SK-MEL-5 (cell line): ENCODE data around the gene ANKRD52. TPM values are rescaled to one million over a fixed set of nuclear protein-coding genes. Genes with fewer than 3 reads are reported as not detected.
"Not testable (repeated sequence)": the region's sequence is repeated elsewhere in the genome, so short reads cannot be mapped to it uniquely, and the experiment has no call there.

Experiments used
- DNase-seq: peaks from one replicate; pipeline ENCODE4 v3.0.0-alpha.2; 2016; ENCODE audit warnings: low read depth, low spot score
- in situ Hi-C: cut with HindIII; loops from 2 replicates; pipeline ENCODE4 v1.10.0; 2016; ENCODE audit warnings: low sequenced_read_pairs, high pct_unique_total_duplicates, low pct_unique_long_range_greater_than_20kb
- polyA plus RNA-seq, 2 experiments: library from polyadenylated mRNA; depleted of rRNA; stranded (reverse); fragments of >200 nt; gene quantifications; 2 replicates each; pipeline ENCODE4 v1.2.3, GENCODE V29; 2015
- total RNA-seq: library from RNA; depleted of rRNA; stranded (reverse); fragments of >200 nt; shearing (Covaris generic); gene quantifications from 2 replicates; pipeline ENCODE4 v1.2.3, GENCODE V29; 2014; rRNA removed

The ANKRD52 gene
- 13.5 and 14.7 TPM in 2 replicates for total RNA-seq
- 43.4 and 58.3 TPM in 2 replicates for polyA plus RNA-seq (2015; cell fraction: cytosol; rRNA removed)
- polyA plus RNA-seq (2015; cell fraction: nucleus; rRNA removed), result 54.3 and 55.0 TPM in 2 replicates

DNA sequence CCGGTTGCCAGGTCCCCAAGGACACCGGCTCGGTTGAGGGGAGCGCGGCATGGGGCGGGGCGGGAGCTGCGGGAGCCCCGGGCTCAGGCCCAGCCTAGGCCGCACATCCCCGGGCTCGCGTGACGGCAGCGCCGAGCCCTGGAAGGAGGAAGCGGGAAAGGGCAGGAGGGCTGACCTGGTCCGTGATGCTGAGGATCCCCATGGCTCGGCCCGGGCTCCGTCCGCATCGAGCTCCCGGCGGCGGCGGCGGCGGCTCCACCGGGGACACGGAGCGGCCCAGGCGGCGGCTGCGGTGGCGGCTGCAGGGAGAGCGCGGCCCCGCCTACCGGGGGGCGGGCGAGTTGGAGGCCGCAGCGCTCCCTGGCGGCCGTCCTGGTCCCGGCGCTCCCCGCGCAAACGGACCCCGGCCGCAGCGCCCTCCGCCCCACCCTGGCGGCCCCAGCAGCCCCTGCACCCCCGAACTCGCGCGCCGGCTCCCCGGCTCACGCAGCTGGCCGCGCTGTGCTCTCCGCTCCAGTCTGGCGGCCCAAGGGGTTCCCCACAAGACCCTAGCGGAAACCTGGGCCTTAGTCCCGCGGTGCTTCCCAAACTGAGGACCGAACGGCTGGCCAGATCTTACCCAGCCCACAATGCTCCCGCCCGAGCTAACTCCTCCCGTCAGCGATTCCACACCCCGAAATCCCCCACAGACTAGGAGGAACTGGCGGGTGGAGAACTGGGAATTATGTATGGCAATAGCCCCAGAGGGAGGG is at the start of gene ANKRD52:
Gene ANKRD52 (minus strand): TSS at position 317 of the 752 bp plus-strand sequence. CDS start 115 bp downstream, at position 202.
- DNase-seq, result peak; percentile 66
- in situ Hi-C loops, result no loop called here

DNA sequence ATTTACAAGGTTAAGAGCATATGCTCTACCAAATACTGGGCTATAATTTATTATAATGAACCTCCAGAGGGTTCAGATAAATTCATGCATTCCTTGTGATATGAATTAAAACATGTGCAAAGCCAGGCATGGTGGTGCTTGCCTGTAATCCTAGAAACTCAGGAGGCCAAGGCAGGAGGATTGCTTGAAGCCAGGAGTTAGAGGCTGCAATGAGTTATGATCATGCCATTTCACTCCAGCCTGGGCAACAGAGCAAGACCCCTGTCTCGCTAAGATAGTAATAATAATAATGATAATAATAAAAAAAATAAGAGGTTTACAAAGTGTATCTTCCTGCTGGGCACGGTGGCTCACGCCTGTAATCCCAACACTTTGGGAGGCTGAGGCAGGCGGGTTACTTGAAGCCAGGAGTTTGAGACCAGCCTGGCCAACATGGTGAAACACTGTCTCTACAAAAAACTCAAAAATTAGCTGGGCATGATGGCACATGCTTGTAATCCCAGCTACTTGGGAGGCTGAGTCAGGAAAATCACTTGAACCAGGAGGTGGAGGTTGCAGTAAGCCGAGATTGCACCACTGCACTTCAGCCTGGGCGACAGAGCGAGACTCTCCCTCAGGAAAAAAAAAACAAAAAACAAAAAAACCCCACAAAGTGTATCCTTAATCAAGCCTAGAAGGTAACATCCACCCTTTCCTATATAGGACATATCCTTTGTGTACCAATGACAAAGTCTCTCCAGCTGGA is 49.2 kb upstream of the ANKRD52 start:
- in situ Hi-C loops, result no loop called here
- no peak for DNase-seq

DNA sequence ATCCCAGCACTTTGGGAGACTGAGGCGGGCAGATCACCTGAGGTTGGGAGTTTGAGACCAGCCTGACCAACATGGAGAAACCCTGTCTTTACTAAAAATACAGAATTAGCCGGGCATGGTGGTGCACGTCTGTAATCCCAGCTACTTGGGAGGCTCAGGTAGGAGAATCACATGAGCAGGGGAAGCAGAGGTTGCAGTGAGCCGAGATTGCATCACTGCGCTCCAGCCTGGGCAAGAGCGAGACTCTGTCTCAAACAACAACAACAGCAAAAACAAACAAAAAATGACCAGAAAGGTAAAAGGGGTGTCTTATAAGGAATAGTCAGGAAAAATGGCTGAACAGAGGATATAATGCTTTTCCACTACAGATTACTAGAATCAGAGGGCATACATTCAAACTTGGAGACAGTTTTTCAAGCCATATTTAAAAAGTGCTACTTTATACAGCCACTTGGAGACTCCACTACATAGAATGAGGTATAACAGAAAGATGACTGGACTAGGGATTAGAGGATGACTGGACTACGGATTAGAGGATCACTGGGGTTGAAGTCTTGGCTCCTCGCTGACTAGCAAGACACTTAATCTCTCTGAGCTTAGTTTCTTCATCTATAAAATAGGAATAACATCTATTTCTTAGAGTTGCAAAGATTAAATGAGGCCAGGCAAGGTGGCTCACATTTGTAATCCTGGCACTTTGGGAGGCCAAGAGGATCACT is 46.8 kb upstream of the ANKRD52 start:
- DNase-seq, result no peak
- in situ Hi-C loops, result no loop called here

- in situ Hi-C loops, result no loop called here
- DNase-seq, result no peak
These were observed 46.1 kb upstream of the ANKRD52 start for GRCh38 chr12:56304276-56304675.

DNA sequence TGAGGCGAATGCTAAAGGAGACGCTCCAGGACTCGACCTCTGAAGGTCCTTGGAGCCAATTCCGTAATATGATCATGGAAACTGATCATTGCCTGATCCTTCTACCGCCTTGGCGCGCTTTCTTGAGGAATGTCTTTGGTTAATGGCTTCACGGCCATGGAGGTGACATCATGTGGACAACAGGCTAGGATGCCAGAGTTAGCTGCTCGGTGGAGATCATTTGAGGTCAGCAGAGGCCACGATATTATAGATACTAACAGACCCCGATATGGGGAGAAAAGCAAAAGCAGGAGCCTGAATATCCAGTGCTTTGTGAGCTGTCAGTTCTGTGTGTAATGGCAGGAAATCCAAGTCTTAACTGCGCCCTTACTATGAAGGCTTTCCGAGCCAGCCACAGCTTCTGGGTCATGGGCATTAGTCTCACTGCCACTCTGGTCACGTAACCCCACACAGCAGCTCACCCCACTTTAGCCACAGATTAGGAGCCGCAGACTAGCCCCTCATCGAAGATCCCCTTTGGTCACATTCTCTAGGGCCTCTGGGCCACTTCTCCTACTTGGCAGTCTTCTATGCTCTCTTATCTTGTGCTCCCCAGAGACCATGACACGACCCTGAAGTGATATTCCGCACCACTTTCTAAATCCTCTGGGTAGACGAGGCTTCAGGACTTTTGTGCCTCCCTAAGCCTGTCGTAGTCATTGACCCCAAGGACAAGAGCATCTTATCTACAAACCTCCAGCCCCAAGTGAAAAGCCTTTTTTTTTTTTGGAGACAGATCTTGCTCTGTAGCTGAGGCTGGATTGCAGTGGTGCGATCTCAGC is 42.7 kb upstream of the ANKRD52 start:
- in situ Hi-C loops, result no loop called here

DNA sequence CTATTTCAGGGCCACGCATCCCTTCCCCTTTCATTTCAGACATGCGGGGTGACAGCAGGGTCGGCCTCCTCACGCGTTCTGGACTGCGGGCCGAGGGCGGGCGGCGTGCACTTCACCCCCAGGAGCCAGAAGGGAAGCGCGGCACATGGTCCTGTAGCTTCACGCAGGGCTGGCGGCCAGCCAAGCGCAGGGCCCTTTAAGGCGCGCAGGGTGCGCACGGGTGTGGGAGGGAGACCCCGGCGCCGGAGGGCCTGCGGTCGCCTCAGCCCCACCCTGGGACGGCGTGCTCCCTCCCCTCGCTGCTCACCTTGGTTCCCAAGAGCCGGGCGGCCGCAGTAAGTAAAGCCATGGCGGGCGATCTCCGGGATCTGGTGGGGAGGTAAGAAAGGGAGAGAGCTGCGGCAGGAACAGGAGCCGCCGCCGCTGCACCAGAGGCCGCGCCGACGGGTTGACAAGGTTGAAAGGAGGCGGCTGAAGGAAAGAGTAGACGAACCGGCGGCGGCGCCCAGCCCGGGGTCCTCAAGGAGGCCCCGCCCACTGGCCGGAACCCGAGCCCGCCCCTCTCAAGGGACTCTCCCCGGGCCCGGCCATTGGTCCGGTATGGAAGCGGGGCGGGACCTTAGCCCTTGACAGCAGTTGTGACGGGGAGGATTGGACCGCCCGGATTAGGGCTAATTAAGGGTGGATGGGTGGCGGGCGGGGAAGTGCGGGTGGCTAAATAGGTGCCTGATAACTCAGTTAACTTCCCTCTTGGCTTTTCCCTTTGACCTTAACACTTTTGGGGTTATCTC is 41.9 kb upstream of the ANKRD52 start, which contains the start of gene CS:
Gene CS (minus strand): TSS at position 478 of the 791 bp plus-strand sequence. CDS start 129 bp downstream, at position 349.
- in situ Hi-C loops, result no loop called here

More for the DNA sequence above, 42.7 kb upstream of the ANKRD52 start:
- no peak for DNase-seq

GRCh38 chr12:56299308-56299852 is 41.2 kb upstream of the ANKRD52 start:
- in situ Hi-C loops, result no loop called here
- peak; percentile 43 for DNase-seq

More for the DNA sequence above, 41.9 kb upstream of the ANKRD52 start, which contains the start of gene CS:
- DNase-seq, result peak; percentile 98

DNA sequence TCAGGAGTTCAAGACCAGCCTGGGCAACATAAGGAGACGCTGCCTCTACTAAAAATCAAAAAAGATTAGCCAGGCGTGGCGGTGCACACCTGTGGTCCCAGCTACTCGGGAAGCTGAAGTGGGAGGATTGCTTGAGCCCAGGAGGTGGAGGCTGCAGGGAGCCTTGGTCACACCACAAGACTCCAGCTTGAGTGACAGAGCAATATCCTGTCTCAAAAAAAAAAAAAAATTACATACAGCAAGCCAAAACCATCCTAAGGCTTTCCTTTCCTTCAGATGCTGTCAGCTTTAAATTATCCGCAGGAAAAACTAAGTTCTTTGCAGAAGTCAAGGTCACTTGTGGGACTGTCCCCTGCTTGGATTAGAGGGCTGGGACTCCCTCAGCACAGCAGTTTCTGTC is 40.6 kb upstream of the ANKRD52 start:
- DNase-seq, result no peak
- in situ Hi-C loops, result no loop called here

- no peak for DNase-seq
- in situ Hi-C loops, result no loop called here
These were observed 39.2 kb upstream of the ANKRD52 start for GRCh38 chr12:56297400-56297799.

DNA sequence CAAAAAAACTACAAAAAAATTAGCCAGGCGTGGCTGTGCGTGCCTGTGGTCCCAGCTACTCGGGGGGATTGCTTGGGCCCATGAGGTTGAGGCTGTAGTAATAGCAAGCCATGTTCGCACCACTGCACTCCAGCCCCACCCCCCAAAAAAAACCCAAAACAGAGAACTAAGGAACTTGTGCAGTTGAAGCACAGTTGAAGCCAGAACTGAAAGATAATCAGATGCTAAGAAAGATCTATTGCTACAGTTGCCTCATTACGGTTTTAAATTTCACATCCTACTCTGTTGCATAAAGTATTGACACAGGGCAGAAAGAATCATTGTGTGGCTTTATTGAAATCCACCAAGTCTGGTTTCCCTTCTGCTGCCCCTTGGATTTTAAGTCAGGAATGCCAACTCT is 38.1 kb upstream of the ANKRD52 start:
- DNase-seq, result no peak
- in situ Hi-C loops, result no loop called here

- in situ Hi-C loops, result no loop called here
- DNase-seq, result no peak
These were observed 35.6 kb upstream of the ANKRD52 start for GRCh38 chr12:56293795-56294194.

- DNase-seq, result no peak
- in situ Hi-C loops, result no loop called here
These were observed 30.7 kb upstream of the ANKRD52 start for GRCh38 chr12:56288705-56289387.

DNA sequence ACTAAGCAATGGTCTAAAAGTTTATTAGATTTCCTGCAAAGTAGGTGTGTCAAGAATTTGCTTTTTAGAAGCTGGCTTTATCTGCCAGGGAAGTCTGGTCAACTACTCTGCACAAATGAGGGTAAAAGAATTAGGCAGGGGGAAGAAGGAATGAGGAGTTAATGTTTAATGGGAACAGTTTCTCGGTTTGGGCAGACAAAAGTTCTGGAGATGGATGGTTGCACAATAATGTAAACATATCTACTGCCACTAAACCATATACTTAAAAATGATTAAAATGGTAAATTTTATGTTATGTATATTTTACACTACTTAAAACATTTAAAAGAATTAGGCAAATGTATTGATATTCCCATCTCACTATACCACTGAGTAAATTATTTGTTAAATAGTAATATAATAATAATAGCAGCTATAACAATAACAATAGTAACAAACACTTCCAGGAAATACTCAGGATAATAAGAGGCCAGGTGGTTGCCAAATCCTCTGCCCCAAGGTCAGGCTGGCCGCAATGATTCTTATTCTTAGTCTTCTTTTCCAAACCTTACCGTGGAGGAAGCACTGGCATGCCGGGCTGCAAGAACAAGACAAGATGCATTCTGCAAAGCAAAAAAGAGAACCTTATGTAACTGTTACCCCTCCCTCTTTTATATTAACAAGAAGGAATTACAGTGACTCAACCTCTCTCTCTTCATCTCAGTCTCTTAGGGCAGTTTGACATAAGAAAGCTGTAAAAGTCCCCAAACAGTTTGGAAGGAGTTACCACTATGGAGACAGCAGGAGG is 28.1 kb upstream of the ANKRD52 start:
- DNase-seq, result no peak
- in situ Hi-C loops, result no loop called here

- DNase-seq, in situ Hi-C loops: not testable (repeated sequence)
These were observed 26.1 kb upstream of the ANKRD52 start for GRCh38 chr12:56284263-56284662.

GRCh38 chr12:56282579-56282978 is 24.4 kb upstream of the ANKRD52 start:
- in situ Hi-C loops, result no loop called here

More at GRCh38 chr12:56282579-56282978, 24.4 kb upstream of the ANKRD52 start:
- DNase-seq, result no peak
